Lower lobe of right lung (tissue), 2 donors: Measurements from ENCODE around the gene PIGW. TPM values are rescaled to one million over a fixed set of nuclear protein-coding genes. Genes with fewer than 3 reads are reported as not detected.
A peak's percentile ranks its signal among the peaks of the same experiment; 100 is the strongest.

Experiments
- ATAC-seq, 2 donors: fragments of 200-7000 bp; cut with Tn5 transposase; one replicate each; pipeline ENCODE4 v1.9.1; 2020 to 2022; ENCODE audit warnings: mild to moderate bottlenecking in 2 of 2, moderate library complexity in 2 of 2
- DNase-seq: peaks from one replicate; pipeline ENCODE4 v3.0.0-alpha.2; 2020
- H3K27ac ChIP-seq: fragments of 200-600 bp; one replicate; pipeline ENCODE4 v1.8.0; 2022
- H3K27me3 ChIP-seq: fragments of 200-600 bp; one replicate; pipeline ENCODE4 v1.8.0; 2022; ENCODE audit warnings: low read depth
- H3K36me3 ChIP-seq: fragments of 200-600 bp; one replicate; pipeline ENCODE4 v1.8.0; 2022; ENCODE audit warnings: mild to moderate bottlenecking
- H3K4me1 ChIP-seq: fragments of 200-600 bp; one replicate; pipeline ENCODE4 v1.8.0; 2022
- H3K4me3 ChIP-seq: fragments of 200-600 bp; one replicate; pipeline ENCODE4 v1.8.0; 2022; ENCODE audit warnings: mild to moderate bottlenecking
- H3K9me3 ChIP-seq: fragments of 200-600 bp; one replicate; pipeline ENCODE4 v1.8.0; 2022
- CTCF ChIP-seq: fragments of 200-600 bp; IDR thresholded peaks from one replicate; pipeline ENCODE4 v1.8.0; 2022; ENCODE audit warnings: antibody characterized with exemption, mild to moderate bottlenecking
- intact Hi-C: fragments of 100-400 bp; cut with DNase I; formaldehyde crosslinking; loops from one replicate; pipeline ENCODE4 v1.11.0; 2022
- long read RNA-seq: library from polyadenylated mRNA; unstranded; transcript quantifications from one replicate; pipeline ENCODE4 v2.0.0, GENCODE V29; 2021
- total RNA-seq: library from RNA; stranded (reverse); fragmentation: NEBNext Ultra II Directional; extraction: Animal tissue kit (Norgen Biotek cat#: 25700); gene quantifications from one replicate; pipeline ENCODE4 v1.2.1, GENCODE V29; 2021
- donor health status: DM: no; HTN: yes; CAD: no; lungs with severe emphysema.

The PIGW gene, protein sequence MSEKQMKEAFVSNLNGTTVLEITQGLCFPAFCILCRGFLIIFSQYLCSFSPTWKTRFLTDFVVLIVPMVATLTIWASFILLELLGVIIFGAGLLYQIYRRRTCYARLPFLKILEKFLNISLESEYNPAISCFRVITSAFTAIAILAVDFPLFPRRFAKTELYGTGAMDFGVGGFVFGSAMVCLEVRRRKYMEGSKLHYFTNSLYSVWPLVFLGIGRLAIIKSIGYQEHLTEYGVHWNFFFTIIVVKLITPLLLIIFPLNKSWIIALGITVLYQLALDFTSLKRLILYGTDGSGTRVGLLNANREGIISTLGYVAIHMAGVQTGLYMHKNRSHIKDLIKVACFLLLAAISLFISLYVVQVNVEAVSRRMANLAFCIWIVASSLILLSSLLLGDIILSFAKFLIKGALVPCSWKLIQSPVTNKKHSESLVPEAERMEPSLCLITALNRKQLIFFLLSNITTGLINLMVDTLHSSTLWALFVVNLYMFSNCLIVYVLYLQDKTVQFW
- total RNA-seq, result 6.4 TPM
- long read RNA-seq, transcript PIGW-204 (2 exons, 2,312 nt), result major isoform, 6 of 11 reads
- long read RNA-seq, partial matches to known transcripts, result 0 of 11 reads
- long read RNA-seq, other reads (novel, unspliced or antisense), result 0 of 11 reads

- peak; percentile 96 for ATAC-seq
- peak; percentile 16 for TF ChIP-seq CTCF
- no peaks in the 10 kb centered on the region for H3K9me3 ChIP-seq
- no peaks in the 10 kb centered on the region for H3K27me3 ChIP-seq
- H3K36me3 ChIP-seq, result peaks cover 41% of the 10 kb centered on the region
- DNase-seq, result peak; percentile 93
- intact Hi-C loops, result no loop called here
- H3K4me1 ChIP-seq, result peaks cover 10% of the 10 kb centered on the region
- peak within 1 kb of the TSS; percentile 89 for H3K4me3 ChIP-seq
- H3K27ac ChIP-seq, result peak within 1 kb of the TSS; percentile 98
Measured at GRCh38 chr17:36534840-36535668, at the start of gene PIGW, which contains the start of gene MYO19. Gene PIGW (plus strand): TSS chr17:36534987. CDS start chr17:36537102, 2,115 bp downstream. Gene MYO19 (minus strand): TSS chr17:36534868. CDS start chr17:36532538, 2,330 bp downstream.

DNA sequence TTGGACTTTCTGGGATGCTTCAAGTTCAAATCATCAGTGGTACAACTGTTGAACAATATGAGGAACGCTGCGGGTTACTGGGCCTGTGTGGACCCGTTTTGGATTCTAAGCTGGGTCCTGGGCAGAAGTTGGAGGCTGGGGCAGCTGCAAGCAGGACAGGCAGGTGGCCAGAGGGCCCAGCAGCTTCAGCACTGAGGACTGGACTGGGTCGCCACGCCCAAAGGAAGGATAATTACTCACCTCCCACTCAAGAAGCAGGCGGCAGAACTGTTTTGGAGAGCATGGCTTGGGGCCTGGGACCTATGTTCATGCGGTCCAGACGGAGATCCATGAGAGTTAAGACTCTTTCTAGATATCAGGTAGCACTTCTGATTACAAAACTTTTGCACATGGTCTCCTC lies 49.8 kb upstream of the PIGW start:
- no peaks in the 10 kb centered on the region for H3K9me3 ChIP-seq
- H3K36me3 ChIP-seq, result no peaks in the 10 kb centered on the region
- ATAC-seq (no peak), DNase-seq (no peak)
- peaks cover 33% of the 10 kb centered on the region for H3K4me1 ChIP-seq
- no peak overlapping the region for H3K4me3 ChIP-seq
- H3K27me3 ChIP-seq, result peaks cover 29% of the 10 kb centered on the region
- TF ChIP-seq CTCF, result no peak
- H3K27ac ChIP-seq, result no peak overlapping the region
- intact Hi-C loops, result no loop called here

GRCh38 chr17:36485805-36486203 lies 49.0 kb upstream of the PIGW start:
- no peak for TF ChIP-seq CTCF
- Histone ChIP-seq H3K4me3 (peak overlapping the region; percentile 99), H3K36me3 (peaks cover 2% of the 10 kb centered on the region), H3K27ac (peak overlapping the region; percentile 87), H3K9me3 (no peaks in the 10 kb centered on the region), H3K27me3 (peaks cover 21% of the 10 kb centered on the region), H3K4me1 (peaks cover 36% of the 10 kb centered on the region)
- no peak for ATAC-seq
- intact Hi-C loops, result no loop called here
- DNase-seq, result no peak

GRCh38 chr17:36486204-36487194 lies 48.3 kb upstream of the PIGW start, which contains the start of gene ZNHIT3:
Gene ZNHIT3 (plus strand): TSS chr17:36486681. CDS start chr17:36486700, 19 bp downstream.
- peak within 1 kb of the TSS; percentile 87 for H3K27ac ChIP-seq
- peaks cover 9% of the 10 kb centered on the region for H3K36me3 ChIP-seq
- H3K4me3 ChIP-seq, result peak within 1 kb of the TSS; percentile 99
- intact Hi-C loops, result no loop called here
- TF ChIP-seq CTCF, result no peak
- H3K4me1 ChIP-seq, result peaks cover 43% of the 10 kb centered on the region
- H3K9me3 ChIP-seq, result no peaks in the 10 kb centered on the region
- DNase-seq (peak; percentile 95), ATAC-seq (peak; percentile 95 to 97)
- H3K27me3 ChIP-seq, result peaks cover 14% of the 10 kb centered on the region
